Upper lobe of right lung (tissue), 1 donor: ENCODE data around the gene CD72. TPM values are rescaled to one million over a fixed set of nuclear protein-coding genes. Genes with fewer than 3 reads are reported as not detected.
A peak's percentile ranks its signal among the peaks of the same experiment; 100 is the strongest.

Experiments
- ATAC-seq: fragments of 200-7000 bp; cut with Tn5 transposase; one replicate; pipeline ENCODE4 v1.9.1; 2020; ENCODE audit warnings: mild to moderate bottlenecking, moderate library complexity
- DNase-seq: peaks from one replicate; pipeline ENCODE4 v3.0.0-alpha.2; 2020
- H3K27ac ChIP-seq: fragments of 200-600 bp; one replicate; pipeline ENCODE4 v1.8.0; 2022
- H3K27me3 ChIP-seq: fragments of 200-600 bp; one replicate; pipeline ENCODE4 v1.8.0; 2022; ENCODE audit warnings: mild to moderate bottlenecking
- H3K36me3 ChIP-seq: fragments of 200-600 bp; one replicate; pipeline ENCODE4 v1.8.0; 2022
- H3K4me1 ChIP-seq: fragments of 200-600 bp; one replicate; pipeline ENCODE4 v1.8.0; 2022
- H3K4me3 ChIP-seq: fragments of 200-600 bp; one replicate; pipeline ENCODE4 v1.8.0; 2022; ENCODE audit warnings: mild to moderate bottlenecking
- H3K9me3 ChIP-seq: fragments of 200-600 bp; one replicate; pipeline ENCODE4 v1.8.0; 2022
- intact Hi-C: fragments of 100-400 bp; cut with DNase I; formaldehyde crosslinking; loops from one replicate; pipeline ENCODE4 v1.11.0; 2022
- total RNA-seq: library from RNA; stranded (reverse); fragmentation: NEBNext Ultra II Directional; extraction: Animal tissue kit (Norgen Biotek cat#: 25700); gene quantifications from one replicate; pipeline ENCODE4 v1.2.1, GENCODE V29; 2021
- TF ChIP-seq, protein P1 (sequence below): fragments of 200-600 bp; IDR thresholded peaks from one replicate; pipeline ENCODE4 v1.8.0; 2022; ENCODE audit warnings: antibody characterized with exemption
- donor health status: DM: no; HTN: yes; CAD: no; lungs with severe emphysema.

Gene CD72
- total RNA-seq, 1 donor from 2014 or later, result 3.0 TPM

DNA sequence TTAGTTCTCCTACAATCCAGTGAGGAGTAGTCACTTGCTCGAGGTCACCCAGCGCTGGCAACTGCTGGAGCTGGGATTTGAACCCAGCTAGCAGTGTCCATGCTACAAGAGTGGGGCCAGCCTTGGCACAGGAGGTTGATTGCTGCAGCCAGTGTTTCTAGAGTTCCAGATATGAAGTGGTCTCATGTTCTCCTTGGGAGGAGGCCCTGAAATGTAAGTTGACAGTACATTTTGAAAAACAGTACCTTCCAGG is 40.7 kb upstream of the CD72 start:
- Histone ChIP-seq H3K36me3 (peaks cover 3% of the 10 kb centered on the region), H3K4me1 (peaks cover 28% of the 10 kb centered on the region), H3K27me3 (no peaks in the 10 kb centered on the region), H3K27ac (peak overlapping the region; percentile 99), H3K4me3 (peak overlapping the region; percentile 95), H3K9me3 (no peaks in the 10 kb centered on the region)
- TF ChIP-seq, protein P1, sequence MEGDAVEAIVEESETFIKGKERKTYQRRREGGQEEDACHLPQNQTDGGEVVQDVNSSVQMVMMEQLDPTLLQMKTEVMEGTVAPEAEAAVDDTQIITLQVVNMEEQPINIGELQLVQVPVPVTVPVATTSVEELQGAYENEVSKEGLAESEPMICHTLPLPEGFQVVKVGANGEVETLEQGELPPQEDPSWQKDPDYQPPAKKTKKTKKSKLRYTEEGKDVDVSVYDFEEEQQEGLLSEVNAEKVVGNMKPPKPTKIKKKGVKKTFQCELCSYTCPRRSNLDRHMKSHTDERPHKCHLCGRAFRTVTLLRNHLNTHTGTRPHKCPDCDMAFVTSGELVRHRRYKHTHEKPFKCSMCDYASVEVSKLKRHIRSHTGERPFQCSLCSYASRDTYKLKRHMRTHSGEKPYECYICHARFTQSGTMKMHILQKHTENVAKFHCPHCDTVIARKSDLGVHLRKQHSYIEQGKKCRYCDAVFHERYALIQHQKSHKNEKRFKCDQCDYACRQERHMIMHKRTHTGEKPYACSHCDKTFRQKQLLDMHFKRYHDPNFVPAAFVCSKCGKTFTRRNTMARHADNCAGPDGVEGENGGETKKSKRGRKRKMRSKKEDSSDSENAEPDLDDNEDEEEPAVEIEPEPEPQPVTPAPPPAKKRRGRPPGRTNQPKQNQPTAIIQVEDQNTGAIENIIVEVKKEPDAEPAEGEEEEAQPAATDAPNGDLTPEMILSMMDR, result no peak
- no peak for ATAC-seq
- no peak for DNase-seq
- intact Hi-C loops, result no loop called here

DNA sequence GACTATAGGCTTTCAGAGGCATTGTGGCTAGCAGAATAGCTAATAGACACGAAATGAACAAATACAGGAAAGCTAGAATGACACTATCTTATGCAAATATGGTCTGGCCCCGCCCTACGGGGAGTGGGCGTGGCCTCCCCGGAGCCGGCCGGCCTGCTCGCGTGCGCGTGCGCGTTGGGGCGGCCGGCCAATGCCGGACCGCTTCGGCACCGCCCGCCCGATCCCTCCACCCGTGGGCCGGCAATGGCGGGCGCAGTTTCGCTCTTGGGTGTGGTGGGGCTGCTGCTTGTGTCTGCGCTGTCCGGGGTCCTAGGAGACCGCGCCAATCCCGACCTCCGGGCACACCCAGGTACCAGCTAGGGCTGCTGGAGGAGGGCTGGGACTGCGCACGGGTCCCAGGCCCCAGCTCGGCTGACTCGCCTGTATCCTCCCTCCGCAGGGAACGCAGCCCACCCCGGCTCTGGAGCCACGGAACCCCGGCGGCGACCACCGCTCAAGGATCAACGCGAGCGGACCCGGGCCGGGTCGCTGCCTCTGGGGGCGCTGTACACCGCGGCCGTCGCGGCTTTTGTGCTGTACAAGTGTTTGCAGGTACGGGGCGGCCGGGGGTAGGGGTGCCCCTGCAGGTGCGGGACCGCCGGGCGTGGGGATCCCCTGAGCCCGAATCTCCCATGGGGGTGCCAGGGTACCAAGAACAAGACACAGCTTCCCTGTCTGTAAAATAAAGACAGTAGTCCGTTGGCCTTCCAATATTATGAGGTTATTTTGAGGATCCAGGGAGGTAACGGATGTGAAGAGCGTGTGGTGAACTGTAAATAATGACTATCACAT is 40.1 kb upstream of the CD72 start, which contains the start of gene CCDC107:
TSS of gene CCDC107 (plus strand) at position 156 of the 831 bp plus-strand sequence. CDS start at position 244, 88 bp downstream.
- intact Hi-C loops, result no loop called here
- no peaks in the 10 kb centered on the region for H3K9me3 ChIP-seq
- ATAC-seq (peak; percentile 89), DNase-seq (peak; percentile 93)
- peaks cover 28% of the 10 kb centered on the region for H3K4me1 ChIP-seq
- TF ChIP-seq, protein P1, result peak; percentile 67
- peak within 1 kb of the TSS; percentile 95 for H3K4me3 ChIP-seq
- no peaks in the 10 kb centered on the region for H3K27me3 ChIP-seq
- peak within 1 kb of the TSS; percentile 99 for H3K27ac ChIP-seq
- H3K36me3 ChIP-seq, result peaks cover 3% of the 10 kb centered on the region

DNA sequence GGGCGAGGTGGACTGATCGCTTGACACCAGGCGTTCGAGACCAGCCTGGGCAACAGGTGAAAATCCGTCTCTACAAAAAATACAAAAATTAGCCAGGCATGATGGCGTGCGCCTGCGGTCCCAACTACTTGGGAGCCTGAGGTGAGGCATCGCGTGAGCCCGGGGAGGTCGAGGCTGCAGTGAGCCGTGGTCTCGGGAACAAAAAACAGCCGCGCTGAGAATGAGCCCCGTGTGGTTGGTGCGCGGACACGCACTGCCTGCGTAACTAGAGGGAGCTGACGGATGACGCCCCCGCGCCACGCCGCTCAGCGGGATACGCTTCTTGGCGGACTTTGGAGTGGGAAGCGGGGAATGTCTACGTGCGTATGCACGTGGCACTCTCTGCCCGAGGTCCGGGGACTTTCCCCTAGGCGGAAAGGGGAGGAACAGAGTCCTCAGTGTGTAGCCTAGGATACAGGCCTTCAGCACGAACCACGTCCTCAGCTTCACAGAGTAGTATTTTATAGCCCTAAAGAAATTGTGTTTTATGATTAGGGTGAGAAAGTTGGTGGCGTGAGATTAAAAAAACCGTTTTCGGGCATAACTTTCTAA is 39.4 kb upstream of the CD72 start, which contains the start of gene RMRP:
TSS of gene RMRP (minus strand) at position 474 of the 591 bp plus-strand sequence.
- intact Hi-C loops, result no loop called here
- peak; percentile 94 for ATAC-seq

DNA sequence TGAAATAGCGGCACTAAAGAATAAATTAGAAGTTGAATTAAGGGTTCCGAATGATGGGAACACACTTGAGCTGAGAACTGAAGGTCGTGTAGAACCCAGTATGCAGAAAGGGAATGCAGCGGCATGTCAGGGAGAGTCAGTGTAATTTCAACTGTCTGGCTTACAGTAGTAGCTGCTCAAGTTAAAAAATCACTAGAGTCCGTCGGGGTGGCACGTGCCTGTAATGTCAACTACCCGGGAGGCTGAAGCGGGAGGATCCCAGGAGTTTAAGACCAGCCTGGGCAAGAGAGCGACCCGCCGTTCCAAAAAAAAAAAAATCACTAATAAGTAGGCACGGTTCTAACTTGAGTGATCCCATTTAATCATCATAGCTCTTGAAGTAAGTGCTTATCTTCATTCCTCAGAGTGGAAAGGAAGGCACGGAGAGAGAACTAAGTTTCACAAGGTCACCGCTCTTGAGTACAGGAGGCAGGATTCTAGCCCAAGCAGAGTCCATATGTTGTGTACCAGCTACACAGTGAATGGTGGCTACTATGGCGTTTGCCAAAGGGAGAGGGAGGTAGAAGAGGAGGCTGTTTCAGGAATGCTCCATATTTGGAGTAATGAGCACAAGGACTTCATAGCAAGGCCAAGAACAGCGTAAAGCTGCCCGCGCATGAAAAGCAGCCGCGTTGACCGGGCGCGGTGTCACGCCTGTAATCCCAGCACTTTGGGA is 38.8 kb upstream of the CD72 start:
- peak overlapping the region; percentile 95 for H3K4me3 ChIP-seq
- DNase-seq (no peak), ATAC-seq (peak; percentile 7)
- no peaks in the 10 kb centered on the region for H3K27me3 ChIP-seq
- TF ChIP-seq, protein P1, result no peak
- intact Hi-C loops, result no loop called here
- H3K4me1 ChIP-seq, result peaks cover 31% of the 10 kb centered on the region
- H3K27ac ChIP-seq, result peak overlapping the region; percentile 99
- H3K36me3 ChIP-seq, result peaks cover 3% of the 10 kb centered on the region
- H3K9me3 ChIP-seq, result no peaks in the 10 kb centered on the region

More for the DNA sequence above, 39.4 kb upstream of the CD72 start, which contains the start of gene RMRP:
- Histone ChIP-seq H3K4me3 (peak within 1 kb of the TSS; percentile 95), H3K27me3 (no peaks in the 10 kb centered on the region), H3K9me3 (no peaks in the 10 kb centered on the region), H3K4me1 (peaks cover 28% of the 10 kb centered on the region), H3K36me3 (peaks cover 3% of the 10 kb centered on the region), H3K27ac (peak within 1 kb of the TSS; percentile 99)
- DNase-seq, result peak; percentile 98
- TF ChIP-seq, protein P1, result peak; percentile 48

DNA sequence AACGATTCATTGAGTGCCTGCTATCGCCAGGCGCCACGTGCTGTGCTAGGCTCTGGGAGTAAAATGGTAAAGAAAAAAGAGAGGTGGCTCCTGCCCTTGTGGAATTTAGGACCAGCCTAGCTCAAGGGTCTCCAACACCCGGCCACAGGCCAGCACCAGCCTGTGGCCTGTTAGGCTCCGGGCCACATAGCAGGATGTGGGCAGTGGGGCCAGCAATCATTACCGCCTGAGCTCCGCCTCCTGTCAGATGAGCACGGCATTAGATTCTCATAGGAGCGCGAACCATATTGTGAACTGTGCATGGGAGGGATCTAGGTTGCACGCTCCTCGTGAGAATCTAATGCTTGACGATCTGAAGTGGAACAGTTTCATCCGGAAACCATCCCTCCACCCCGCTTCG is 38.1 kb upstream of the CD72 start:
- no peaks in the 10 kb centered on the region for H3K27me3 ChIP-seq
- TF ChIP-seq, protein P1, result no peak
- DNase-seq (no peak), ATAC-seq (no peak)
- peak overlapping the region; percentile 99 for H3K27ac ChIP-seq
- H3K36me3 ChIP-seq, result peaks cover 3% of the 10 kb centered on the region
- H3K4me1 ChIP-seq, result peaks cover 26% of the 10 kb centered on the region
- intact Hi-C loops, result no loop called here
- H3K4me3 ChIP-seq, result no peak overlapping the region
- no peaks in the 10 kb centered on the region for H3K9me3 ChIP-seq
